ENCODE measurements around the gene MARCKSL1.
"Not testable (repeated sequence)": the region's sequence is repeated elsewhere in the genome, so short reads cannot be mapped to it uniquely, and the experiment has no call there.

DNA sequence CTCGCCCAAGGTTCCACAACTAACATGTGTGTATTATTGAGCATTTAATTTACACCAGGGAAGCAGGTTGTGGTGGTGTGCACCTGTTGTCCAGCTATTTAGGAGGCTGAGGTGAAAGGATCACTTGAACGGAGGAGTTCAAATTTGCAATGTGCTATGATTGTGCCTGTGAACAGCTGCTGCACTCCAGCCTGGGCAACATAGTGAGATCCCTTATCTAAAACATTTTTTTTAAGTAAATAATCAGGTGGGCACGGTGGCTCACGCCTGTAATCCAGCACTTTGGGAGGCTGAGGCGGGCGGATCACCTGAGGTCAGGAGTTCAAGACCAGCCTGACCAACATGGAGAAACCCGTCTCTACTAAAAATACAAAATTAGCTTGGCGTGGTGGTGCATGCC lies 51.3 kb downstream of the MARCKSL1 start:
- TF ChIP-seq POLR2A (IDR thresholded peaks at IDR 0.05) = not testable (repeated sequence)
- TF ChIP-seq, protein P1, sequence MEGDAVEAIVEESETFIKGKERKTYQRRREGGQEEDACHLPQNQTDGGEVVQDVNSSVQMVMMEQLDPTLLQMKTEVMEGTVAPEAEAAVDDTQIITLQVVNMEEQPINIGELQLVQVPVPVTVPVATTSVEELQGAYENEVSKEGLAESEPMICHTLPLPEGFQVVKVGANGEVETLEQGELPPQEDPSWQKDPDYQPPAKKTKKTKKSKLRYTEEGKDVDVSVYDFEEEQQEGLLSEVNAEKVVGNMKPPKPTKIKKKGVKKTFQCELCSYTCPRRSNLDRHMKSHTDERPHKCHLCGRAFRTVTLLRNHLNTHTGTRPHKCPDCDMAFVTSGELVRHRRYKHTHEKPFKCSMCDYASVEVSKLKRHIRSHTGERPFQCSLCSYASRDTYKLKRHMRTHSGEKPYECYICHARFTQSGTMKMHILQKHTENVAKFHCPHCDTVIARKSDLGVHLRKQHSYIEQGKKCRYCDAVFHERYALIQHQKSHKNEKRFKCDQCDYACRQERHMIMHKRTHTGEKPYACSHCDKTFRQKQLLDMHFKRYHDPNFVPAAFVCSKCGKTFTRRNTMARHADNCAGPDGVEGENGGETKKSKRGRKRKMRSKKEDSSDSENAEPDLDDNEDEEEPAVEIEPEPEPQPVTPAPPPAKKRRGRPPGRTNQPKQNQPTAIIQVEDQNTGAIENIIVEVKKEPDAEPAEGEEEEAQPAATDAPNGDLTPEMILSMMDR (IDR thresholded peaks at IDR 0.05) = not testable (repeated sequence)
